WTC11 (cell line): ENCODE data around the gene PKDCC. TPM values are rescaled to one million over a fixed set of nuclear protein-coding genes. Genes with fewer than 3 reads are reported as not detected.
"Not testable (repeated sequence)": the region's sequence is repeated elsewhere in the genome, so short reads cannot be mapped to it uniquely, and the experiment has no call there.

Experiments used
- ATAC-seq: fragments of 200-7000 bp; cut with Tn5 transposase; 2 replicates; pipeline ENCODE4 v1.10.0; 2021; ENCODE audit warnings: mild to moderate bottlenecking, moderate library complexity
- CTCF ChIA-PET: fragments of 300-600 bp; sonication (Branson Sonifier 250); formaldehyde crosslinking; loops from one replicate; lab custom pipeline; 2021; ENCODE audit warnings: antibody characterized with exemption; lab: Charles Lee
- POLR2A ChIA-PET: fragments of 350-600 bp; sonication (Branson Sonifier 250); formaldehyde crosslinking; loops from one replicate; lab custom pipeline; 2021; ENCODE audit warnings: antibody characterized with exemption; lab: Charles Lee
- DNase-seq: peaks from one replicate; pipeline ENCODE4 v3.0.0; 2021; ENCODE audit warnings: low spot score
- H3K27ac Mint-ChIP-seq: 2 replicates; pipeline ENCODE4 v1.8.0; 2021; ENCODE audit warnings: mixed read lengths
- H3K27me3 Mint-ChIP-seq: 2 replicates; pipeline ENCODE4 v1.8.0; 2021; ENCODE audit warnings: low read depth, mild to moderate bottlenecking, moderate library complexity, mixed read lengths
- H3K36me3 Mint-ChIP-seq: 2 replicates; pipeline ENCODE4 v1.8.0; 2021; ENCODE audit warnings: mixed read lengths
- H3K4me1 Mint-ChIP-seq: 2 replicates; pipeline ENCODE4 v1.8.0; 2022; ENCODE audit warnings: mixed read lengths
- H3K4me3 Mint-ChIP-seq: 2 replicates; pipeline ENCODE4 v1.8.0; 2021; ENCODE audit warnings: mild to moderate bottlenecking, moderate library complexity, mixed read lengths
- H3K9me3 Mint-ChIP-seq: 2 replicates; pipeline ENCODE4 v1.8.0; 2021; ENCODE audit warnings: mixed read lengths
- ATF1 ChIP-seq: sonication (generic); formaldehyde crosslinking; IDR thresholded peaks from 2 replicates; pipeline ENCODE4 v1.8.1; 2023; ENCODE audit warnings: mild to moderate bottlenecking, moderate library complexity, missing genetic modification reagents
- CREB1 ChIP-seq: sonication (generic); formaldehyde crosslinking; IDR thresholded peaks from 2 replicates; pipeline ENCODE4 v1.8.0; 2023; ENCODE audit warnings: mild to moderate bottlenecking, missing genetic modification reagents
- CREM ChIP-seq: sonication (generic); formaldehyde crosslinking; IDR thresholded peaks from 2 replicates; pipeline ENCODE4 v1.8.1; 2022; ENCODE audit warnings: mild to moderate bottlenecking, missing genetic modification reagents, moderate library complexity
- FOXP1 ChIP-seq: sonication (generic); formaldehyde crosslinking; IDR thresholded peaks from 2 replicates; pipeline ENCODE4 v1.8.0; 2022; ENCODE audit warnings: missing genetic modification reagents, mild to moderate bottlenecking, moderate library complexity, borderline replicate concordance
- GRHL2 ChIP-seq: fragments of 250-450 bp; sonication (Bioruptor Pico); IDR thresholded peaks from 2 replicates; pipeline ENCODE4 v1.8.0; 2022; ENCODE audit warnings: mild to moderate bottlenecking, moderate library complexity; ENCODE audit not compliant: insufficient replicate concordance, severe bottlenecking
- HMGA2 ChIP-seq: fragments of 250-450 bp; sonication (Bioruptor Pico); IDR thresholded peaks from 2 replicates; pipeline ENCODE4 v1.4.0; 2021; ENCODE audit warnings: mild to moderate bottlenecking, moderate library complexity
- HMGXB4 ChIP-seq: sonication (generic); formaldehyde crosslinking; IDR thresholded peaks from 2 replicates; pipeline ENCODE4 v1.8.1; 2023; ENCODE audit warnings: mild to moderate bottlenecking, moderate library complexity, missing genetic modification reagents
- JUN ChIP-seq: sonication (generic); formaldehyde crosslinking; IDR thresholded peaks from 2 replicates; pipeline ENCODE4 v1.8.0; 2023; ENCODE audit warnings: mild to moderate bottlenecking, missing genetic modification reagents
- KAT7 ChIP-seq: sonication (generic); formaldehyde crosslinking; IDR thresholded peaks from 2 replicates; pipeline ENCODE4 v1.8.1; 2023; ENCODE audit warnings: missing genetic modification reagents, mild to moderate bottlenecking, borderline replicate concordance
- NFE2L1 ChIP-seq: sonication (generic); formaldehyde crosslinking; IDR thresholded peaks from 2 replicates; pipeline ENCODE4 v1.8.1; 2023; ENCODE audit warnings: missing genetic modification reagents
- NR2C2 ChIP-seq: sonication (generic); formaldehyde crosslinking; IDR thresholded peaks from 2 replicates; pipeline ENCODE4 v1.8.0; 2022; ENCODE audit warnings: mild to moderate bottlenecking, missing genetic modification reagents
- NR3C1 ChIP-seq: sonication (generic); formaldehyde crosslinking; conservative IDR thresholded peaks from 2 replicates; pipeline ENCODE4 v1.8.1; 2023; ENCODE audit warnings: low read depth, mild to moderate bottlenecking, missing genetic modification reagents
- SOX15 ChIP-seq: fragments of 250-450 bp; sonication (Bioruptor Pico); IDR thresholded peaks from 2 replicates; pipeline ENCODE4 v1.9.0; 2021; ENCODE audit warnings: mild to moderate bottlenecking
- TCF7 ChIP-seq: sonication (generic); formaldehyde crosslinking; IDR thresholded peaks from 2 replicates; pipeline ENCODE4 v1.8.0; 2022; ENCODE audit warnings: mild to moderate bottlenecking, low read depth, missing genetic modification reagents, moderate library complexity
- total RNA-seq: library from RNA; stranded (reverse); gene quantifications from 3 replicates; pipeline ENCODE4 v1.2.3, GENCODE V29; 2021
- TF ChIP-seq, protein P1 (sequence below): sonication (generic); formaldehyde crosslinking; IDR thresholded peaks from 2 replicates; pipeline ENCODE4 v1.8.0; 2022; ENCODE audit warnings: mild to moderate bottlenecking, missing genetic modification reagents
- TF ChIP-seq, protein P2 (sequence below): sonication (generic); formaldehyde crosslinking; conservative IDR thresholded peaks from 2 replicates; pipeline ENCODE4 v1.8.1; 2023; ENCODE audit warnings: mild to moderate bottlenecking, low read depth, missing genetic modification reagents, moderate library complexity
- TF ChIP-seq, protein P3 (sequence below): sonication (generic); formaldehyde crosslinking; IDR thresholded peaks from 2 replicates; pipeline ENCODE4 v1.8.1; 2022; ENCODE audit warnings: low read depth, mild to moderate bottlenecking, moderate library complexity, missing genetic modification reagents, borderline replicate concordance
- TF ChIP-seq, protein P4 (sequence below): fragments of 250-450 bp; sonication (Bioruptor Pico); IDR thresholded peaks from 2 replicates; pipeline ENCODE4 v1.8.0; 2021; ENCODE audit warnings: mild to moderate bottlenecking
- TF ChIP-seq, protein P5 (sequence below): sonication (generic); formaldehyde crosslinking; IDR thresholded peaks from 2 replicates; pipeline ENCODE4 v1.8.1; 2022; ENCODE audit warnings: low read depth, missing genetic modification reagents, borderline replicate concordance

PKDCC gene
- total RNA-seq, 1 experiment from 2014 or later = 27.3 TPM

DNA sequence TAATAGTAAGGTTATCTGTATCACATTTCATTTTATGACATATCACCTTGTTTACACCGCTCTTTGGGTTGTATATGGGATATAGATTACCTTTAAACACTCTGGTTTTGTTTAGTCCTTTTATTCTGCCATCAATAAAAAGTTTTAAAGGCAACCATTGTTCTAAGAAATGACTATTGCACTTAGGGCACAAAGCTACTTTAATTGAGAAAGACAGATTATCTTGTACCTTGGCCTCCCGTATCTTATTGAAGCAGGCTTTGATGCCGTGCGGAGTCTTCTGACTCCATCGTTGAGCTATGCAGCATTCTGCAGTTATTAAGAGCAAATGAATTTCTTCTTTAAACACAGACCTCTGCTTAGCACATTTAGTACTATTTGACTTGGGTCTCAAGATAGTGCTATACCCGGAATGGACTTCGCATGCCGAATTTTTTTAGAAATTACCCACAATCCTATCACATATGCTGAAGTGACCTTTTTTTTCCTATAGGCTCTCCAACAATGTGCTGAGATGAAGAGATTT is 16.7 kb downstream of the PKDCC start (continued):
- TF ChIP-seq, protein P1, sequence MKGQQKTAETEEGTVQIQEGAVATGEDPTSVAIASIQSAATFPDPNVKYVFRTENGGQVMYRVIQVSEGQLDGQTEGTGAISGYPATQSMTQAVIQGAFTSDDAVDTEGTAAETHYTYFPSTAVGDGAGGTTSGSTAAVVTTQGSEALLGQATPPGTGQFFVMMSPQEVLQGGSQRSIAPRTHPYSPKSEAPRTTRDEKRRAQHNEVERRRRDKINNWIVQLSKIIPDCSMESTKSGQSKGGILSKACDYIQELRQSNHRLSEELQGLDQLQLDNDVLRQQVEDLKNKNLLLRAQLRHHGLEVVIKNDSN (CRISPR knock-in tag) = no peak
- TF ChIP-seq CREB1 (CRISPR knock-in tag) (no peak), CREM (CRISPR knock-in tag) (no peak), NR3C1 (CRISPR knock-in tag) (no peak), TCF7 (no peak), KAT7 (CRISPR knock-in tag) (no peak), ATF1 (CRISPR knock-in tag) (no peak)
- TF ChIP-seq, protein P2, sequence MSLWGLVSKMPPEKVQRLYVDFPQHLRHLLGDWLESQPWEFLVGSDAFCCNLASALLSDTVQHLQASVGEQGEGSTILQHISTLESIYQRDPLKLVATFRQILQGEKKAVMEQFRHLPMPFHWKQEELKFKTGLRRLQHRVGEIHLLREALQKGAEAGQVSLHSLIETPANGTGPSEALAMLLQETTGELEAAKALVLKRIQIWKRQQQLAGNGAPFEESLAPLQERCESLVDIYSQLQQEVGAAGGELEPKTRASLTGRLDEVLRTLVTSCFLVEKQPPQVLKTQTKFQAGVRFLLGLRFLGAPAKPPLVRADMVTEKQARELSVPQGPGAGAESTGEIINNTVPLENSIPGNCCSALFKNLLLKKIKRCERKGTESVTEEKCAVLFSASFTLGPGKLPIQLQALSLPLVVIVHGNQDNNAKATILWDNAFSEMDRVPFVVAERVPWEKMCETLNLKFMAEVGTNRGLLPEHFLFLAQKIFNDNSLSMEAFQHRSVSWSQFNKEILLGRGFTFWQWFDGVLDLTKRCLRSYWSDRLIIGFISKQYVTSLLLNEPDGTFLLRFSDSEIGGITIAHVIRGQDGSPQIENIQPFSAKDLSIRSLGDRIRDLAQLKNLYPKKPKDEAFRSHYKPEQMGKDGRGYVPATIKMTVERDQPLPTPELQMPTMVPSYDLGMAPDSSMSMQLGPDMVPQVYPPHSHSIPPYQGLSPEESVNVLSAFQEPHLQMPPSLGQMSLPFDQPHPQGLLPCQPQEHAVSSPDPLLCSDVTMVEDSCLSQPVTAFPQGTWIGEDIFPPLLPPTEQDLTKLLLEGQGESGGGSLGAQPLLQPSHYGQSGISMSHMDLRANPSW (CRISPR knock-in tag) = no peak
- TF ChIP-seq, protein P3, sequence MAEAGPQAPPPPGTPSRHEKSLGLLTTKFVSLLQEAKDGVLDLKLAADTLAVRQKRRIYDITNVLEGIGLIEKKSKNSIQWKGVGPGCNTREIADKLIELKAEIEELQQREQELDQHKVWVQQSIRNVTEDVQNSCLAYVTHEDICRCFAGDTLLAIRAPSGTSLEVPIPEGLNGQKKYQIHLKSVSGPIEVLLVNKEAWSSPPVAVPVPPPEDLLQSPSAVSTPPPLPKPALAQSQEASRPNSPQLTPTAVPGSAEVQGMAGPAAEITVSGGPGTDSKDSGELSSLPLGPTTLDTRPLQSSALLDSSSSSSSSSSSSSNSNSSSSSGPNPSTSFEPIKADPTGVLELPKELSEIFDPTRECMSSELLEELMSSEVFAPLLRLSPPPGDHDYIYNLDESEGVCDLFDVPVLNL (CRISPR knock-in tag) = no peak
- TF ChIP-seq, protein P4, sequence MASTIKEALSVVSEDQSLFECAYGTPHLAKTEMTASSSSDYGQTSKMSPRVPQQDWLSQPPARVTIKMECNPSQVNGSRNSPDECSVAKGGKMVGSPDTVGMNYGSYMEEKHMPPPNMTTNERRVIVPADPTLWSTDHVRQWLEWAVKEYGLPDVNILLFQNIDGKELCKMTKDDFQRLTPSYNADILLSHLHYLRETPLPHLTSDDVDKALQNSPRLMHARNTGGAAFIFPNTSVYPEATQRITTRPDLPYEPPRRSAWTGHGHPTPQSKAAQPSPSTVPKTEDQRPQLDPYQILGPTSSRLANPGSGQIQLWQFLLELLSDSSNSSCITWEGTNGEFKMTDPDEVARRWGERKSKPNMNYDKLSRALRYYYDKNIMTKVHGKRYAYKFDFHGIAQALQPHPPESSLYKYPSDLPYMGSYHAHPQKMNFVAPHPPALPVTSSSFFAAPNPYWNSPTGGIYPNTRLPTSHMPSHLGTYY (CRISPR knock-in tag) = no peak

DNA sequence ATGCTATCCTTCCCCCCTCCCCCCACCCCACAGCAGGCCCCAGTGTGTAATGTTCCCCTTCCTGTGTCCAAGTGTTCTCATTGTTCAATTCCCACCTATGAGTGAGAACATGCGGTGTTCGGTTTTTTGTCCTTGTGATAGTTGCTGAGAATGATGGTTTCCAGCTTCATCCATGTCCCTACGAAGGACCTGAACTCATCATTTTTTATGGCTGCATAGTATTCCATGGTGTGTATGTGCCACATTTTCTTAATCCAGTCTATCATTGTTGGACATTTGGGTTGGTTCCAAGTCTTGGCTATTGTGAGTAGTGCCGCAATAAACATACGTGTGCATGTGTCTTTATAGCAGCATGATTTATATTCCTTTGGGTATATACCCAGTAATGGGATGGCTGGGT is 17.9 kb downstream of the PKDCC start:
- H3K27ac Mint-ChIP-seq, ATAC-seq, H3K27me3 Mint-ChIP-seq, H3K4me3 Mint-ChIP-seq, H3K9me3 Mint-ChIP-seq, H3K36me3 Mint-ChIP-seq, POLR2A ChIA-PET, CTCF ChIA-PET, H3K4me1 Mint-ChIP-seq, DNase-seq: not testable (repeated sequence)

- DNase-seq, H3K4me3 Mint-ChIP-seq, H3K27ac Mint-ChIP-seq, H3K9me3 Mint-ChIP-seq, POLR2A ChIA-PET, H3K27me3 Mint-ChIP-seq, ATAC-seq, H3K4me1 Mint-ChIP-seq, H3K36me3 Mint-ChIP-seq: not testable (repeated sequence)
- CTCF ChIA-PET = interaction anchor here (0.6 to 1.2 kb wide), 4 partner anchors 26 to 214 kb away, joined by 3 to 7 read pairs (median 3); no protein-coding TSS in a partner anchor
Observed at GRCh38 chr2:42067001-42067400, 19.2 kb downstream of the PKDCC start.

DNA sequence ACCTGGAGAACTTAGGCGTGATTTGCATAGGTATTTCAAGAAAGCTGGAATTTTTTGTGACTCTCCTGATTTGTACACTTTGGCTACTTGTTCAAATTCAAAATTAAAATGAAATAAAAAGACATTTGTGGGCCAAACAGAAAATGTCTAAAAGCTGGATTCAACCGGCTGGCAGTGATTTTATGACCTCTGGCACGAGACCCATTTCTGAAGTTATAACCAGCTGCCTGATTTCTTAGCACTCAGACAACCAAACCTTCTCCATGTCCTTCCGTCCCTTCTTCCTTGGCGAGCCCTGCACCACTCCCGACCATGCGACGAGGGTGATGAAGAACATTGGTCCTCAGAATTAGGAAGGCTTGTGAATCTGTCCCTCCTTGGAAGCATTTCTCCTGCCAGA is 19.7 kb downstream of the PKDCC start:
- peaks cover 14% of the 10 kb centered on the region for H3K4me1 Mint-ChIP-seq
- DNase-seq (no peak), ATAC-seq (no peak)
- no peaks in the 10 kb centered on the region for H3K9me3 Mint-ChIP-seq
- ChIA-PET POLR2A (interaction anchor here (0.5 kb wide), 1 partner anchor 79 kb away, joined by 4 read pairs; no protein-coding TSS in a partner anchor), CTCF (interaction anchor here (0.6 to 1.2 kb wide), 3 partner anchors 27 to 214 kb away, joined by 3 to 7 read pairs (median 3); no protein-coding TSS in a partner anchor)
- H3K27ac Mint-ChIP-seq = no peak overlapping the region
- H3K27me3 Mint-ChIP-seq = no peaks in the 10 kb centered on the region
- no peak overlapping the region for H3K4me3 Mint-ChIP-seq
- no peaks in the 10 kb centered on the region for H3K36me3 Mint-ChIP-seq
- TF ChIP-seq HMGA2 (no peak), NR2C2 (no peak), FOXP1 (CRISPR knock-in tag) (no peak), NFE2L1 (CRISPR knock-in tag) (no peak), JUN (CRISPR knock-in tag) (no peak), SOX15 (CRISPR knock-in tag) (no peak), CREB1 (CRISPR knock-in tag) (no peak), HMGXB4 (CRISPR knock-in tag) (no peak), GRHL2 (CRISPR knock-in tag) (no peak)
- TF ChIP-seq, protein P5, sequence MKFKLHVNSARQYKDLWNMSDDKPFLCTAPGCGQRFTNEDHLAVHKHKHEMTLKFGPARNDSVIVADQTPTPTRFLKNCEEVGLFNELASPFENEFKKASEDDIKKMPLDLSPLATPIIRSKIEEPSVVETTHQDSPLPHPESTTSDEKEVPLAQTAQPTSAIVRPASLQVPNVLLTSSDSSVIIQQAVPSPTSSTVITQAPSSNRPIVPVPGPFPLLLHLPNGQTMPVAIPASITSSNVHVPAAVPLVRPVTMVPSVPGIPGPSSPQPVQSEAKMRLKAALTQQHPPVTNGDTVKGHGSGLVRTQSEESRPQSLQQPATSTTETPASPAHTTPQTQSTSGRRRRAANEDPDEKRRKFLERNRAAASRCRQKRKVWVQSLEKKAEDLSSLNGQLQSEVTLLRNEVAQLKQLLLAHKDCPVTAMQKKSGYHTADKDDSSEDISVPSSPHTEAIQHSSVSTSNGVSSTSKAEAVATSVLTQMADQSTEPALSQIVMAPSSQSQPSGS = no peak
- TF ChIP-seq, protein P4 (CRISPR knock-in tag) = no peak
